NCI-H1092 treated with DMSO at 0.1 percent for 48 hours (cell line): ENCODE measurements around the gene SASH1.

Experiments
- DNase-seq: peaks from one replicate; lab custom pipeline; 2025; lab: John Stamatoyannopoulos, UW

SASH1 gene

GRCh38 chr6:148342350-148343046 is at the start of gene SASH1:
Gene SASH1, plus strand, starts transcription at chr6:148342838. Its CDS starts 230 bp downstream, at chr6:148343068.
- peak; percentile 44 for DNase-seq

DNA sequence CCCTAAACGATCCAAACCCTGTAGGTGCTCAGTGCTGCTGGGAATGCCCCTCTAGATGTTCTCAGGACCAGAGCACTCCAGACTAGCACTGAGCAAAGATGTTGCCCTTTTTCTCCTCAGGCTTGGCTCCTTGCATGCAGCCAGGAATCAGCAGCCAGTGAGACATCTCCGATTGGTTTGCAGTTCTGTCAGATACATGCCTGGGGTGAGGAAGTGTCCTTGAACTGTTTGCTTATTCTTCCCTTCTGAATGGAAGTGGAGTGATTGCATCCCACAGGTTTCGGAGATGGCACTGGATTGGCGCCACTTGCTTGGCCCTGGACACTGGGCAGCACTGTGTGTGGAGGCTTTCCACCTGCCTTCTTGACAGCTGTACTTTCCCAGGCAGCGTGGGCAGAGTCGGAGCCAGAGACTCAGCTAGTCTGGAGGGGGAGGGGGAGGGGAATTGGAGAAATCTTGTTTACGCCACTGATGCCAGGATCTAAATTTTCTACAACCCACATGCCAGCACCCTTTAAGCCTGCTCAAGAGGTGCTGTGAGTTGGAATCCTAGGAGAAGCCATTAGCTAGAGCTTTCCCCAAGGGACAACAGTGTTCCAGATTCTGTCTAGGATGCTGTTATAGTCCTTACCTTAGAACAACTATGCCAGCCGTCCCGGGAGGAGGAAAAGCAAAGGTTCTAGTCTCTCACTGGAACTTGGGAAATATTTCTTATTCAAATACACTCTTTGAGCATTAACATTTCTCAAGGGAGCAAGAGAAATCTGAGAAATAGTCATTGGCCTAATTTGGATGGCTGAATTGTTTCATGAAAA is 49.2 kb upstream of the SASH1 start:
- no peak for DNase-seq

DNA sequence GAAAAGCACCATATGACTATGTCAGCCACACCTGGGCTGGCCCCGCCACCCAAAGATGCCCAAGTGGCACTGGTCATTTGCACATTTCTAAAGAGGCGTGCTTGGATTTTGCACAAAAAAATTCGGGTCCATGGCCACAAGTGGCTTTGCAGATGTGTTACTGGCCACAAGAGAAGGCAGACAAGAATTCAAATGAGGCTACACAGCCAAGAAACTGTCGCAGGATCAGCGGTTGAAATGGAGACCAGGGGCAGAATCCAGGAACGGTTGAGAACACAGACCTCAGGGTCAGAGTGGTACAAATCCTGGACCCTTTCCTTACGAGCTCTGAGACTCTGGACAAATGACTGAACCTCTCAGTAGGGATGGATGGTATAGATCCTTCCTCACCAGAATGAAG is 48.6 kb upstream of the SASH1 start:
- no peak for DNase-seq

DNA sequence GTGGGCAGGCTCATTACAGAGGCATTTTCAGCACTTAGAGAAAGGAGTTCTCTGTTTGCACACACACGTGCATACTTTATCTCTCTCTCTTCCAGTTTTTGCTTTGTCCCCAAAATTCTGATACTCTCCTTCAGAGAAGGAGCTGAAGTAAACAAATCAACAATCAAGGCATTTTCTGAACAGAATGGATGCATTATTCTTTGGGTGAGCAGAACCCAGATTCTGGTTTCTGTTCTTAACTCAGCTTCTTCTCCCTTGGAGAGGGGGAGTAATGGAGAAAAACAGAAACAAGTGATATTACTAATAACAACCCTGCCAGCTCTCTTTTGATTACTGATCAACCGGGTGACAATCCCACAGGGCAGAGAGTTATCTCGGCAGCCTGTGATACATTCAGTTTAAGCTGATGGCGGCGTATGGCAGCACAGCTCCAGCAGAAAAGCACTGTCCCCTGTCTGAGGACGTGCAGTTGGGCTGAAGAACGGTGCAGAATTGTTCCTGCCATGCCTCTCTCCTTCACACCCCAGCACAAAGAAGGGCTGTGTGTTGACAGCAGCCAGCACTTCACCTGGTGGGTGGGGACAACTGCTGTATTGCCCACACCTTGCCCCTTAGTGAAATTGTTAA is 47.3 kb upstream of the SASH1 start:
- no peak for DNase-seq

DNA sequence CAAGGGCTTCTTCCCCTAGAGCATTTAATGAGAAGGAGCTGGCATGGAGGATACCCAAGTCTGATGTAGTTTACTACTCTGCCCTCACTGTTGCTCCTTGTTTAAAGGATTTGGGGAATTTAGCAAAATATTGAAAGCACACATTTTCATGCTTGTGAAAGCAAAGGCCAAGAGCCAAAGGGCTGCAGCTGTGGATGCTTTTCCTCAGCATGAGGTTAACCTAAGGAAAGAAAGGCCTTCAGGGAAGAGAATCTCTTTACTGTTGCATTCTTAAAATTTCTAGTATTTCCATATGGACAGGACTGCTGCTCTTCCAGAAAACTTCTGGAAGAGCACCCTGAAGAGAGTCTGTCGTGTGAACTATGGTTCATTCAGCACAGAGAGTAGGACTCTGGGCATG is 45.9 kb upstream of the SASH1 start:
- DNase-seq: no peak

DNA sequence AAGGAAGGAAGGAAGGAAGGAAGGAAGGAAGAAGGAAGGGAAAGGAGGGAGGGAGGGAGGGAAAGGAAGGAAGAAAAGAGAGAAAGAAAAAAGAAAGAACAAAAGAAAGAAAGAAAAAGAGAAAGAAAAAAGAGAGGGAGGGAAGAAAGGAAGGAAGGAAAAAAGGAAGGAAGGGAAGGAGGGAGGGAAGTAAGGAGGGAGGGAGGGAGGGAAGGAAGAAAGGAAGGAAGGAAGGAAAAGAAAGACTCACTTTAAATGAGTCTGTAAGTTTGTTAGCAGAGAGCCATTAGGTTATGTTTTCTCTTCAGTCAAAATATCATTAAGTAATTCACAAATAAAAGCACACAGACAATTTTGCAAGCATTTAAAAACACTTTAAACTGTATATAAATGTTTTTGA is 44.0 kb upstream of the SASH1 start:
- no peak for DNase-seq

GRCh38 chr6:148303616-148304015 is 39.0 kb upstream of the SASH1 start:
- DNase-seq: no peak

DNA sequence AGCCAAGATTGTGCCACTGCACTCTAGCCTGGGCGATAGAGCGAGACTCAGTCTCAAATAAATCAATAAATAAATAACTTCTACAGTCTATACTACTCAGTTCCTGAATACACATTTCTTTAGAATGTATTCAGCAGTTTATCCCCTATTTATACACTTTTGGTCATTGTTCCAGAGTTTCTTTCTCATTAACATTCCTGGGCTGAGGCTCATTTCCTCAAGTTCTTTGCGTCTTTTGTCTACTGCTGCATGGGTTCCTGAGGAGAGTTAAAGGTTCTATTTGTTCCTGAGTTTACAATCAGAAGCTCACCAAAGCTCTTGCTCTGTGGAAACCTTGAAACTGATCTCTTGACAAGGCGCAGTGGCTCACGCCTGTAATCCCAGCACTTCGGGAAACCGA is 37.7 kb upstream of the SASH1 start:
- no peak for DNase-seq

- DNase-seq: no peak
Observed at GRCh38 chr6:148306286-148306685, 36.4 kb upstream of the SASH1 start.

DNA sequence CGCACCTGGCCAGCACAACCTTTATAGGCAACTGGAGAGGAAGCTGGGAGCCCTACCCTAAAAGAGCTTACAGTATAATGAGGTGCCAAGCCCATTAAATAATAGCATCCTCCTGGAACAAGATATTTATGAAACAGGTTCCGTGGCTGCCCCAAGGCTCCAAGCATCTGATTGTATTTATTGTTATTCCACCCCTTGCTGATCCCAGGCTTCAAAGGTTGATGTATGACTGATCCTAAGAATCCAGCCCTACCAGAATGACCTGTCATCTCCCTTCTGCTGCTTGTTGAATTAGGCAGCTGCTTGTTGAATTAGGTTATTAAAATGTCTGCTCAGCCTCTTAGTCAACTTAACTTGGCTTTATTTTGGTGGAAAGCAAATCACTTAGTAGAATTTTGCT is 35.2 kb upstream of the SASH1 start:
- DNase-seq: no peak

- DNase-seq: no peak
Observed at GRCh38 chr6:148309301-148309700, 33.3 kb upstream of the SASH1 start.

DNA sequence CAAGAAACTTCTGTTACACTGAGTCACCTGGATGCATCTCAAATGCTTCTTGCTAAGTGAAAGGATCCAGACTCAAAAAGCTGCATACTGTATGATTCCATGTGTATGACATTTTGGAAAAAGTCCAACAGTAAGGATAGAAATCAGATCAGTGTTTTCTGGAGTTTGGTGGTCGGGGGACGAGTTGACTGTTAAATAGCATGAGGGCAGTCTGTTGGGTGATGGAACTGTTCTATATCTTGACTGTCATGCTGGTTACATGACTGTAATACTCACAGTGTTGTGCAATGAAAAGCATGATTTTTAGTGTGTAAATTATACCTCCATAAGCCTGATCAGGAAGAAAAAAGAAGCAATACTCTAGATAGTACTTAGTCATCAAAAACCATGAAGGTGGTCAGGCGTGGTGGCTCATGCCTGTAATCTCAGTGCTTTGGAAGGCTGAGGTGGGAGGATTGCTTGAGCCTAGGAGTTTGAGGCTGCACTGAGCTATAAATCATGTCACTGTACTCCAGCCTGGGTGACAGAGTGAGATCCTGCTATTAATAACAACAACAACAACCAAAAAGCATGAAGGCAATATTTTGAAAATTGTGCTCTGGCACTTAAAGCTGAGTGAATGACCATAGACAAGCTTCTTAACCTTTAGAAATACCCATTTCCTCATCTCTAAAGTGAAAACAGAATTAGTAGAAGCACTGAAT is 30.5 kb upstream of the SASH1 start:
- no peak for DNase-seq

DNA sequence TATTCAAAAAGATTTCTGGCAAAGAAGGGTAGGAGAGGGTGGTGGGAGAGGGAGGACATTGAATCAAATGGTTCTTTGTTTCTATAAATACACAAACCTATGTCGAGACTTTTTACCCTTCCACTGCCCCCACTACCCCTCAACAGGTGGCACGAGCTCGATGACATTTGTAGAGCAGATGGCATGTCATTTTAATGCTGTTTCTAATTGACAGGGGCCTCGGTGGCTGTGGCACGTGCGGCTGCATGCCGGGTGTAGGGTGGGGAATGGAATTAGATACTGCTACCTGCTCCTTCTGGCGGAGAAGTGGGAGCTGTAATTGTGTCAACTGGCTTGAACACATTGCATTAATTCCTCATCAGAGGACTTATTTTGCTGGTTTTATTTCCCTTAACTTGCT is 29.1 kb upstream of the SASH1 start:
- no peak for DNase-seq

- peak; percentile 46 for DNase-seq
Observed at GRCh38 chr6:148316308-148316707, 26.3 kb upstream of the SASH1 start.

- no peak for DNase-seq
Observed at GRCh38 chr6:148317051-148317450, 25.6 kb upstream of the SASH1 start.

DNA sequence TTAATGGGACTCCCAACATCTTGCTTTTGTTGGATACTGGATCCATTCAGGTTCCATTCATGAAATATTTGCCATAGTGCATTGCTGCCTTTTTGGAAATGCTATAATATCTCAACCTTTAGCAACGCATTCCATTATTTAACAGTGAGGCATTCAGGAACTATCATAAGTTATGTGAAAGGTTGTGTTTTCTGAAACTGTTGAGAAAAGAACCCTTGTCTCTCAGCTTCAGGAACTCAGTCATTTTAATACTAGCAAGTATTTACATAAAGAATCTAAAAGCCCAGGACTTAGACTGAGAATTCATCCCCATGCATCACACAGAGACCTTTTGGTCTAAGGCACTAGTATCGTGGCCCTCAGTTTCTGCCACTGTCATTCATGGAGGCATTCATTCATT is 24.9 kb upstream of the SASH1 start:
- DNase-seq: no peak

- no peak for DNase-seq
Observed at GRCh38 chr6:148322704-148323103, 19.9 kb upstream of the SASH1 start.

DNA sequence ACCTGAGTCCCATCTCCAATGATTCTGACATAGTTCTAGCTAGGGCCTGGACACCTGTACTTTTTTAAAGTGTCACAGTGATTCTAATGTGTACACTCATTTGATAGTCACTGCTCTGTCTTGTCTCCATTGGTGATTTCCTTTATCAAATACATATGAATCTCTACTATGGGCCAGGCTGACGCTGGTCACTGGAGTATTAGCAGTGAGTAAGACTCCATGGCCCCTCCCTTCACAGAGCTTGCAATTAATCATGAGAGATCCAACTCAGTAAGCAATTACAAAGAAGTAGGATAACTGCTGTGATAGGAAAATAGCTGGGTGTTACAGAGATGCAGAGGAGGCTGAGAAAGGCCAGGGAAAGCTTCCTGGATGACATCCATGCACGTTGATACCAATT is 19.3 kb upstream of the SASH1 start:
- no peak for DNase-seq

- DNase-seq: no peak
Observed at GRCh38 chr6:148324297-148324985, 18.2 kb upstream of the SASH1 start.

DNA sequence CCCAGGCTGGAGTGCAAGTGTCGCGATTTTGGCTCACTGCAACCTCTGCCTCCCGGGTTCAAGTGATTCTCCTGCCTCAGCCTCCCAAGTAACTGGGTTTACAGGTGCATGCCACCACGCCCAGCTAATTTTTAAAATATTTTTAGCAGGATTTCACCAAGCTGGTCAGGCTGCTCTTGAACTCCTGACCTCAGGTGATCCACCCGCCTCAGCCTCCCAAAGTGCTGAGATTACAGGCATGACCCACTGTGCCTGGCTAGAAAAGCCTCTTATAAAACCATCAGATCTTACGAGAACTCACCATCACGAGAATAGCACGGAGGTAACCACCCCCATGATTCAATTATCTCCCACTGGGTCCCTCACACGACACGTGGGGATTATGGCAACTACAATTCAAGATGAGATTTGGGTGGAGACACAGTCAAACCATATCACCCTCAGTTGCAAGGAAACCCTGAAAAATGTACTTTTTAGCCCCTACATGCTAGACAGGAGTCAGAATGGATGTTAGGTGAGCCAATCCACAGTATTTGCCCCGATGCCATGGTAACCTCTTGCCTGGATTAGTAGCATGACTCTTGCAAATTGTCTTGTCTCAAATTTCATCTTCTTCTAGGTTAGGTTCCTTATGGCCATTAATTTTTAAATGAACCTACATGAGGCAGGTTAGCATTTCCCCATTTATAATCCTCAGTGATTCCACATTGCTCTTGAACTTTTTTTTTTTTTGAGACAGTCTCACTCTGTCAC is 17.1 kb upstream of the SASH1 start:
- no peak for DNase-seq

- DNase-seq: no peak
Observed at GRCh38 chr6:148328876-148329555, 13.6 kb upstream of the SASH1 start.
